MM.1S (cell line): ENCODE data around the gene BRME1.

Experiments used
- CTCF ChIP-seq: fragments of 300-600 bp; sonication (generic); IDR thresholded peaks from 2 replicates; pipeline ENCODE4 v1.5.1; 2016; ENCODE audit warnings: antibody characterized with exemption, low read length, mixed read lengths
- EZH2phosphoT487 ChIP-seq: fragments of 300-600 bp; sonication (generic); IDR thresholded peaks from 2 replicates; pipeline ENCODE4 v1.6.1; 2018; ENCODE audit warnings: antibody characterized with exemption, low read length

DNA sequence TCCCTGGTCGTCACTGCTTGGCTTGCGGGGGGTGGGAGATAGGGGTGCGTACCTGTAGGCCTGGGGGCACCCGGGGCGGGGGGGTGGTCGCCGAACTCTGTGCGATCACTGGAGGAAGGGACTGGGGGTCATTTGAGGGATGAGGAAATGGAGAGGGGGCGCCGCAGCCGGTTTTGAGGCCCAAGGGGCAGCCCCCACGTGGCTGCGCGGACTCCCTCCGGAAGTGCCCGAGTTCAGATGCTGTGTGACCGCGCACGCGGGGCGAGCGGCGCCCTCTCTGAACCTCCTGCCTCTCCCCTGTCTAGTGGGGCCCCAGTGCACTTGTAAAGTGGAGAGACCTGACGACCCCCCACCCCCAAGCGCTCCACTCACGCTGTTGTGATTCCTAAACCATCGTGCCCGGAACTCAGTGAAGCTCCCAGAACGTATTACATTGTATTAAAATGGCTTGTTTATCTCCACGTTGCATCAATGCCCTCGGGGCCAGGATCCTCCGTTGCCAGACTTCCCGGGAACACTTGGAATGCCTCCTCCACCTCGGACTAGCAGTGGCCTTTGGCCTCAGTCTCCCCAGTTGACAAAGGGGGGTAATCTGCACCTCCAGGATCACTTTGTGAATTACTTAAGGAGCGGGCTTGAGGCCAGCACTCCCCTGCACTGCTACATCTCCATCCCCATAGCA, 31.9 kb downstream of the BRME1 start:
- TF ChIP-seq CTCF (no peak), EZH2phosphoT487 (no peak)
